DND-41 (cell line): ENCODE data around the gene MED23.

ENCODE experiments used
- CTCF ChIP-seq: IDR thresholded peaks from 2 replicates; pipeline ENCODE4 v1.5.1; 2012; ENCODE audit warnings: borderline replicate concordance, low read length, moderate library complexity, mild to moderate bottlenecking; ENCODE audit not compliant: poor library complexity, severe bottlenecking; ENCODE audit errors: extremely low read depth
- EZH2 ChIP-seq: IDR thresholded peaks from 3 replicates; pipeline ENCODE4 v1.6.1; 2012; ENCODE audit warnings: borderline replicate concordance, low read depth, mild to moderate bottlenecking, moderate library complexity, low read length, inconsistent platforms; ENCODE audit not compliant: severe bottlenecking

GRCh38 chr6:131660195-131660594 lies 32.2 kb upstream of the MED23 start:
- TF ChIP-seq CTCF (no peak), EZH2 (no peak)
